SU-DHL-6 (cell line): Measurements from ENCODE around the gene ZNF580.

Experiments
- H2AFZ ChIP-seq: fragments of 200-600 bp; sonication (generic); 2 replicates; pipeline ENCODE4 v1.6.1; 2014; ENCODE audit warnings: low read depth, mild to moderate bottlenecking, moderate library complexity, mixed read lengths, antibody characterized with exemption, low read length; ENCODE audit not compliant: severe bottlenecking
- H3F3A ChIP-seq: fragments of 200-600 bp; shearing (Covaris generic); 2 replicates; pipeline ENCODE4 v1.6.0; 2016; ENCODE audit warnings: antibody characterized with exemption, mild to moderate bottlenecking; ENCODE audit not compliant: insufficient read depth
- H3K27ac ChIP-seq: fragments of 200-600 bp; sonication (generic); 2 replicates; pipeline ENCODE4 v1.5.1; 2016; ENCODE audit warnings: low read depth, mild to moderate bottlenecking, low read length, moderate library complexity, mixed read lengths
- H3K27me3 ChIP-seq: fragments of 200-600 bp; sonication (generic), shearing (Covaris generic); 2 replicates; pipeline ENCODE4 v1.6.0; 2014; ENCODE audit warnings: mild to moderate bottlenecking, low read length
- H3K36me3 ChIP-seq: fragments of 200-600 bp; sonication (generic); 2 replicates; pipeline ENCODE4 v1.6.1; 2014; ENCODE audit warnings: mild to moderate bottlenecking, low read length, mixed read lengths
- H3K4me2 ChIP-seq: fragments of 300-600, 200-600 bp; shearing (Covaris generic), sonication (generic); 2 replicates; pipeline ENCODE4 v1.6.0; 2014; ENCODE audit warnings: low read length, low read depth, mild to moderate bottlenecking; ENCODE audit not compliant: poor library complexity, severe bottlenecking
- H3K4me3 ChIP-seq: fragments of 200-600 bp; sonication (generic); 2 replicates; pipeline ENCODE4 v1.5.1; 2014; ENCODE audit warnings: antibody characterized with exemption, low read length, mild to moderate bottlenecking, mixed read lengths; ENCODE audit not compliant: insufficient read depth, poor library complexity, severe bottlenecking
- H3K79me2 ChIP-seq: fragments of 200-600 bp; sonication (generic); 2 replicates; pipeline ENCODE4 v1.6.1; 2014; ENCODE audit warnings: mild to moderate bottlenecking, low read length, moderate library complexity; ENCODE audit not compliant: insufficient read depth
- H3K9ac ChIP-seq: fragments of 200-600 bp; sonication (generic); 2 replicates; pipeline ENCODE4 v1.7.0; 2014; ENCODE audit warnings: mild to moderate bottlenecking, low read length
- H3K9me2 ChIP-seq: fragments of 200-600 bp; sonication (generic); replicated peaks from 2 replicates; pipeline ENCODE4 v1.6.1; 2014; ENCODE audit warnings: low read length; ENCODE audit not compliant: insufficient read depth
- H3K9me3 ChIP-seq: fragments of 200-600 bp; sonication (generic); 2 replicates; pipeline ENCODE4 v1.6.1; 2014; ENCODE audit warnings: low read length, mixed read lengths; ENCODE audit not compliant: insufficient read depth
- H4K20me1 ChIP-seq: fragments of 200-600 bp; sonication (generic); 2 replicates; pipeline ENCODE4 v1.6.1; 2014; ENCODE audit warnings: low read depth, mild to moderate bottlenecking, antibody characterized with exemption, low read length, moderate library complexity, mixed read lengths
- CTCF ChIP-seq: fragments of 200-600 bp; sonication (generic); IDR thresholded peaks from one replicate; pipeline ENCODE4 v1.5.1; 2017; ENCODE audit warnings: antibody characterized with exemption, mild to moderate bottlenecking, low read length, moderate library complexity; ENCODE audit not compliant: insufficient read depth, poor library complexity, severe bottlenecking
- EZH2phosphoT487 ChIP-seq: fragments of 200-600 bp; sonication (generic), shearing (Covaris generic); conservative IDR thresholded peaks from 2 replicates; pipeline ENCODE4 v1.6.1; 2018; ENCODE audit warnings: mild to moderate bottlenecking, antibody characterized with exemption, low read length, moderate library complexity, mixed read lengths

The ZNF580 gene

GRCh38 chr19:55640043-55640576 lies 692 bp upstream of the ZNF580 start:
- peak overlapping the region; percentile 90 for H3K27ac ChIP-seq
- peak overlapping the region; percentile 99 for H3K4me3 ChIP-seq
- H3F3A ChIP-seq: peaks cover 36% of the 10 kb centered on the region
- H3K27me3 ChIP-seq: no peaks in the 10 kb centered on the region
- H3K9ac ChIP-seq: peak overlapping the region; percentile 98
- H3K36me3 ChIP-seq: no peaks in the 10 kb centered on the region; the same call in 1 of the 2 replicates
- no peak for TF ChIP-seq CTCF
- TF ChIP-seq EZH2phosphoT487: no peak
- H3K9me3 ChIP-seq: no peaks in the 10 kb centered on the region
- peaks cover 38% of the 10 kb centered on the region for H3K79me2 ChIP-seq
- H3K4me2 ChIP-seq: peak overlapping the region; percentile 71
- H4K20me1 ChIP-seq: no peaks in the 10 kb centered on the region
- no peaks in the 10 kb centered on the region for H3K9me2 ChIP-seq
- H2AFZ ChIP-seq: no peak overlapping the region

GRCh38 chr19:55641426-55642152 lies 787 bp downstream of the ZNF580 start:
- no peaks in the 10 kb centered on the region for H3K27me3 ChIP-seq
- H2AFZ ChIP-seq: peak overlapping the region; percentile 8
- H3K9me3 ChIP-seq: no peaks in the 10 kb centered on the region
- no peaks in the 10 kb centered on the region; the same call in 1 of the 2 replicates for H3K36me3 ChIP-seq
- no peaks in the 10 kb centered on the region for H4K20me1 ChIP-seq
- no peaks in the 10 kb centered on the region for H3K9me2 ChIP-seq
- peaks cover 32% of the 10 kb centered on the region for H3K79me2 ChIP-seq
- peak overlapping the region; percentile 90 for H3K27ac ChIP-seq
- TF ChIP-seq EZH2phosphoT487: no peak
- TF ChIP-seq CTCF: no peak
- peaks cover 44% of the 10 kb centered on the region for H3F3A ChIP-seq
- peak overlapping the region; percentile 99 for H3K4me3 ChIP-seq
- peak overlapping the region; percentile 98 for H3K9ac ChIP-seq
- H3K4me2 ChIP-seq: peak overlapping the region; percentile 71

GRCh38 chr19:55642153-55643002 lies 1.6 kb downstream of the ZNF580 start:
- no peaks in the 10 kb centered on the region for H4K20me1 ChIP-seq
- H3K4me3 ChIP-seq: peak overlapping the region; percentile 99
- TF ChIP-seq CTCF (no peak), EZH2phosphoT487 (no peak)
- peak overlapping the region; percentile 90 for H3K27ac ChIP-seq
- H3K4me2 ChIP-seq: peak overlapping the region; percentile 71
- no peaks in the 10 kb centered on the region for H3K9me2 ChIP-seq
- peaks cover 29% of the 10 kb centered on the region for H3K79me2 ChIP-seq
- H3K36me3 ChIP-seq: no peaks in the 10 kb centered on the region; the same call in 1 of the 2 replicates
- peak overlapping the region; percentile 98 for H3K9ac ChIP-seq
- no peaks in the 10 kb centered on the region for H3K9me3 ChIP-seq
- peaks cover 52% of the 10 kb centered on the region for H3F3A ChIP-seq
- no peak overlapping the region for H2AFZ ChIP-seq
- no peaks in the 10 kb centered on the region for H3K27me3 ChIP-seq
